Measurements from ENCODE around the gene S1PR4.

DNA sequence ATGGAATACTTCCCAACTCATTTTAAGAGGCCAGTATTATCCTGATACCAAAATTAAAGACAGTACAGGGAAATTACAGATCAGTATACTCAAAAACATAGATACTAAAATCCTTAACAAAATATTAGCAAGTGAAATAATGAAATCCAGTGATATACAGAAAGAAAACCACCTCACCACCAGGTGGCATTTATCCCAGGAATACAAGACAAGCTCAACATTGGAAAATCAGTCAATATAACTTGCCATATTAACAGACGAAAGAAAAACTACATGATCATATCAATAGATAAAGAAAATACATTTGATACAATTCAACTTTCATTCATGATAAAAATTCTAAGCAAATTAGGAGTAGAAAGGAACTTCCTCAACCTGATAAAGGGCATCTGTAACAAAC lies 49.5 kb upstream of the S1PR4 start:
- TF ChIP-seq, protein P1, sequence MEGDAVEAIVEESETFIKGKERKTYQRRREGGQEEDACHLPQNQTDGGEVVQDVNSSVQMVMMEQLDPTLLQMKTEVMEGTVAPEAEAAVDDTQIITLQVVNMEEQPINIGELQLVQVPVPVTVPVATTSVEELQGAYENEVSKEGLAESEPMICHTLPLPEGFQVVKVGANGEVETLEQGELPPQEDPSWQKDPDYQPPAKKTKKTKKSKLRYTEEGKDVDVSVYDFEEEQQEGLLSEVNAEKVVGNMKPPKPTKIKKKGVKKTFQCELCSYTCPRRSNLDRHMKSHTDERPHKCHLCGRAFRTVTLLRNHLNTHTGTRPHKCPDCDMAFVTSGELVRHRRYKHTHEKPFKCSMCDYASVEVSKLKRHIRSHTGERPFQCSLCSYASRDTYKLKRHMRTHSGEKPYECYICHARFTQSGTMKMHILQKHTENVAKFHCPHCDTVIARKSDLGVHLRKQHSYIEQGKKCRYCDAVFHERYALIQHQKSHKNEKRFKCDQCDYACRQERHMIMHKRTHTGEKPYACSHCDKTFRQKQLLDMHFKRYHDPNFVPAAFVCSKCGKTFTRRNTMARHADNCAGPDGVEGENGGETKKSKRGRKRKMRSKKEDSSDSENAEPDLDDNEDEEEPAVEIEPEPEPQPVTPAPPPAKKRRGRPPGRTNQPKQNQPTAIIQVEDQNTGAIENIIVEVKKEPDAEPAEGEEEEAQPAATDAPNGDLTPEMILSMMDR (IDR thresholded peaks at IDR 0.05) = peak in 3 of 5 experiments; percentile 23 to 31 (median 26)
- TF ChIP-seq EP300 (IDR thresholded peaks at IDR 0.05) = no peak
- TF ChIP-seq POLR2A (IDR thresholded peaks at IDR 0.05) = no peak

Measured in tibial nerve (tissue), 4 donors.